Heart left ventricle (tissue), 13 donors: ENCODE measurements around the gene PTPRN2.

Source experiments
- POLR2A ChIP-seq, 2 donors: fragments of 450-650 bp; IDR thresholded peaks; one replicate each; pipeline ENCODE4 v1.6.1; 2017; ENCODE audit warnings: antibody characterized with exemption in 2 of 2, mild to moderate bottlenecking in 2 of 2, moderate library complexity in 2 of 2
- TF ChIP-seq, protein P1 (sequence below), 12 donors: fragments of 200-600 bp; sonication (generic) in 4 of 12; IDR thresholded peaks; one replicate each; pipeline versions ENCODE4 v1.5.0 to v1.8.0; 2018 to 2022; ENCODE audit warnings: antibody characterized with exemption in 12 of 12, mild to moderate bottlenecking in 5 of 12
- donor health status: ischemic (EF 13 %, LVEDD 7.1; RV severe dilation, severe dysfunction).
- donor health status: DM: no; HTN: yes; CAD: no.
- donor health status: DM: no; HTN: no; CAD: no.
- donor health status: ischemic (EF 25% LVEDD 6.9; RV normal size, moderate dysfunction).
- donor health status: ischemic (EF 25% LVEDD 5.7; RV mildly dilated, moderate dysfunction).
- donor health status: ischemic (EF 35%, LVEDD 5.7; RV mildly dilated, moderate dysfunction).
- donor health status: nonischemic (EF 11% LVEDD 7.7; RV severe dilation, severe dysfunction).
- donor health status: DM: yes; HTN: yes; CAD: no.
- donor health status: PGD.
- donor health status: ischemic (EF 29% LVEDD 5.4; RV normal size, mild dysfunction).
- donor health status: nonischemic (EF 23%, LVEDD 6.1; RV moderate dilation, normal function).

- TF ChIP-seq POLR2A (IDR thresholded peaks at IDR 0.05), result no peak
- TF ChIP-seq, protein P1, sequence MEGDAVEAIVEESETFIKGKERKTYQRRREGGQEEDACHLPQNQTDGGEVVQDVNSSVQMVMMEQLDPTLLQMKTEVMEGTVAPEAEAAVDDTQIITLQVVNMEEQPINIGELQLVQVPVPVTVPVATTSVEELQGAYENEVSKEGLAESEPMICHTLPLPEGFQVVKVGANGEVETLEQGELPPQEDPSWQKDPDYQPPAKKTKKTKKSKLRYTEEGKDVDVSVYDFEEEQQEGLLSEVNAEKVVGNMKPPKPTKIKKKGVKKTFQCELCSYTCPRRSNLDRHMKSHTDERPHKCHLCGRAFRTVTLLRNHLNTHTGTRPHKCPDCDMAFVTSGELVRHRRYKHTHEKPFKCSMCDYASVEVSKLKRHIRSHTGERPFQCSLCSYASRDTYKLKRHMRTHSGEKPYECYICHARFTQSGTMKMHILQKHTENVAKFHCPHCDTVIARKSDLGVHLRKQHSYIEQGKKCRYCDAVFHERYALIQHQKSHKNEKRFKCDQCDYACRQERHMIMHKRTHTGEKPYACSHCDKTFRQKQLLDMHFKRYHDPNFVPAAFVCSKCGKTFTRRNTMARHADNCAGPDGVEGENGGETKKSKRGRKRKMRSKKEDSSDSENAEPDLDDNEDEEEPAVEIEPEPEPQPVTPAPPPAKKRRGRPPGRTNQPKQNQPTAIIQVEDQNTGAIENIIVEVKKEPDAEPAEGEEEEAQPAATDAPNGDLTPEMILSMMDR (IDR thresholded peaks at IDR 0.05), result no peak
These were observed 326.9 kb downstream of the PTPRN2 start for GRCh38 chr7:158260567-158261361.
